Measurements from ENCODE around the gene REELD1. TPM values are rescaled to one million over a fixed set of nuclear protein-coding genes. Genes with fewer than 3 reads are reported as not detected.

Gene REELD1
- total RNA-seq, 1 donor from 2014 or later, result not detected

- TF ChIP-seq CTCF (conservative IDR thresholded peaks at IDR 0.05; ENCODE audit: low read depth, low read length), result no peak
- H3K4me3 ChIP-seq (ENCODE audit: low read depth, low read length), result no peak overlapping the region
- no peak for DNase-seq (ENCODE audit: low read depth)
These were observed 43.2 kb downstream of the REELD1 start for GRCh38 chr4:146257511-146257910.

DNA sequence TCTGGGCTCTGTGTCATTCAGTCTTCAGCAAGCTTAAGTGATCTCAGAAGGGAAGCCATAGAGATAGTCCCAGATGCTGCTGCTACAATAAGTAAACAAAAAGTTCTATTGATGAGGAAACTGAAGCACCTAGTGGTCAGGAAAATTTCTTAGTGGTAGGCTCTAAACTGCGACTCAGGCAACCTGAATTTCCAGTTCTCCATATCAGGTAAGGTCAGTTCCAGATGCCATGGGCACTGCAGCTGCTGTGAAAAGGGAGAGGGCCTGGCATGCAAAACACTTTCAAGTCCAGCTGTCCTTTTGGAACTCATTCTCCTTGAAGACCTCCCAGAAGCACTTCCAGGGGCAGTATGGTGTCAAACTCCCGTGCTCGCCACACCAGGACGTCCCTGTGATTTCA lies 46.2 kb downstream of the REELD1 start:
- no peak overlapping the region for H3K4me3 ChIP-seq (ENCODE audit: low read depth, low read length)
- TF ChIP-seq CTCF (conservative IDR thresholded peaks at IDR 0.05; ENCODE audit: low read depth, low read length), result no peak
- DNase-seq (ENCODE audit: low read depth), result no peak

DNA sequence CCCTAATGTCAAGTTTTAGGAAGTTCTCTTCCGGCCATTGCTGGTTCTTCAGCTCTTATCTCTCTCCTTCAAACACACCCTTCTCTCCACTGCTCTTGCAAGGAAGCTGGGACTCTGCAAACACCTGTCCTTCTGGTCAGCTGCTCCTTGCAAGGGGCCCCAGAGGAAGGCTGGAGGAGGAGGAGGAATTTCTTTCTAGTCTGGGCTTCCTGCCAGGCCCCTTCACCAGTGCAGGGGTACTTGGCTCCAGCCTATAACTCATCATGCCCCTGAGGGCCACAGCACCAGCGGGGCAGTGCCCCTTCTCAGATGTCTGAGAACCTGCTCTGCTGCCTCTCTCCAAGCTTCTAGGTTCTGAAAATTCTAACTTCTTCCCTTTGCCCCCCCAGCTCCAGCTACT lies 46.7 kb downstream of the REELD1 start:
- no peak for TF ChIP-seq CTCF (conservative IDR thresholded peaks at IDR 0.05; ENCODE audit: low read depth, low read length)

DNA sequence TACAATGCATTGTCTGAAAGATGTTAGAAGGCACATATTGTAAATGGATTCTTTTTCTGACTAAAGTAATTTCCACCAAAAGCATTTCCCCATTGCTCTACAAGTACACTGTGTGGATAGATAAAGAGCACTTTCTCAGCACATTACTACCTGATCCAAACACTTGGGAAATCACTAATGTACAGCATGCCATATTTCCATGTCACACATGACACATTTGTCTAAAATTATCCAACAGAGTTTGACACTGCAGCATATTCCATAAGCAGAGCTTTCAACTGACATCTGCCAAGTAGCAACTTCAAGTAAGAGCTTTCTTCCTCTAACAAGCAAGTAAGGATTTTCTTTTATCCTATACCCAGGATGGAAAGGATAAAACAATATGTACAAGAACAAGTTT lies 49.5 kb downstream of the REELD1 start:
- no peak overlapping the region for H3K4me3 ChIP-seq (ENCODE audit: low read depth, low read length)
- no peak for TF ChIP-seq CTCF (conservative IDR thresholded peaks at IDR 0.05; ENCODE audit: low read depth, low read length)
- no peak for DNase-seq (ENCODE audit: low read depth)

More for the DNA sequence above, 46.7 kb downstream of the REELD1 start:
- no peak for DNase-seq (ENCODE audit: low read depth)
- H3K4me3 ChIP-seq (ENCODE audit: low read depth, low read length), result no peak overlapping the region

DNA sequence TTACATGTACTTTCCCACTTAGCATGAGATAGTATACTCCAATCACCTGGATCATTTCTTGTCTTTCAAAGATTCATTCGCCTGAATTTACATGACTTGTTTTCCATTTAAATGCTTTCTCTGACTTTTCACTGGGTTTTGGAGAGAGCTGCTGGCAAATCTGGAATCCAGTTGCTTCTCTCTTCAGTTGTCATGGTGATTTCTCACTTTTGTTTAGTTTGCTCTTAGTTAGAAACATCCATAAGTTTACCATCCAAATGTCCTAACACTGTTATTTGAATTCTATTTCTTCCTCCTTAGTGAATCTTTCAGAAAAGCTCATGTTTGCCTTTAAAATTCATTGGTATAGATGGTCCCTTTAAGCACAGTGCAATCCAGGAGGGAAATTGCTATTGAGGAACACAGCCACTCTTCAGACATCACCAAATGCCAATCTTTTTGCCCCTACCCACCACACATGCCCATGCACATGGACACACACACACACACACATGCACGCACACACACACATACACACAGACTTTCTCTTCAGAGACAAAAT lies 51.7 kb downstream of the REELD1 start:
- DNase-seq (ENCODE audit: low read depth), result no peak
- H3K4me3 ChIP-seq (ENCODE audit: low read depth, low read length), result no peak overlapping the region
- TF ChIP-seq CTCF (conservative IDR thresholded peaks at IDR 0.05; ENCODE audit: low read depth, low read length), result no peak

DNA sequence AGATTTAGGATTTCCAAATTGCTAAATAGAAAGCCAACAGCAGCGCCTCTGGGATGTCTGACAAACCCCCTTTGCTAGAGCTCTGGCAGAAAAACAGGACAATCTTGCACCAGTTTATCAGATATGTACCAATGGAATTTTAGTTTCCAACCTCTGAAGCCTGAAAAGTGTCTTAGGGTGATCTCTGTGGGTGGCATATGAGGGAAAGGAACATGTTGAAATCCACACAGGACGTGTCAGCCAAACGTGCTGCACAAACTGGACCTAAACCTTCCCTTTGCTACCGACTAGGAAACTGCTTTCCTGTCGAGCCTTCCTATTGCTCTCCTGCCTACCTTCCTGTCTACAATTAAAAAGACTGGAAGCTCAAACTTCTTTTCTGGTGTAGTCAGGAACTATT lies 53.5 kb downstream of the REELD1 start:
- no peak overlapping the region for H3K4me3 ChIP-seq (ENCODE audit: low read depth, low read length)
- DNase-seq (ENCODE audit: low read depth), result no peak
- TF ChIP-seq CTCF (conservative IDR thresholded peaks at IDR 0.05; ENCODE audit: low read depth, low read length), result no peak

DNA sequence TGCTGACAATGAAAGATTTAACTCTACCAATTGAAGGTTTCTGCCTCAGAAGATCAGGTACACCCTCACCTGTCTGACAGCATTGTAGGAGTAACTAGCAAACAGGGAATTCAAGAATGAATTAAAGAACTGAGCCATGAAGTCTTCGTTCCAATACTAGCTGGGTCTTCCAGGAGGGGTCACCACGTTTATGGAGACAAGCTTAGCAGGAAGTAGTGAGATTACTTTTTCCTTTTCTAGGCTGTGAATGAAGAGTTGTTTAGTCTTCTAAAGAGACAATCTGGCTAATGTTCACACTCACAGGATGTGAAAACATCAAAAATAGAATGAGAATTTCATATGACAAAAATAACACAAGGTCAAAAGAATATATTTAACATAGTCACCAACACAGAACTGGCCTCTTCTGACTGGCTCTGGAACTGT lies 54.9 kb downstream of the REELD1 start:
- H3K4me3 ChIP-seq (ENCODE audit: low read depth, low read length), result no peak overlapping the region
- no peak for TF ChIP-seq CTCF (conservative IDR thresholded peaks at IDR 0.05; ENCODE audit: low read depth, low read length)
- DNase-seq (ENCODE audit: low read depth), result no peak
